ENCODE results near the gene RNF225. TPM values are rescaled to one million over a fixed set of nuclear protein-coding genes. Genes with fewer than 3 reads are reported as not detected.

RNF225 gene
- total and polyA plus RNA-seq, 10 of the 15 experiments (the other 5 are each of a cell fraction or from before 2014, with no cell fraction given): 0.27 to 0.28 TPM; not detected in 8

- no peak for TF ChIP-seq RAD21 (IDR thresholded peaks at IDR 0.05; ENCODE audit: insufficient read depth, low read depth, low read length)
- TF ChIP-seq EGR1 (IDR thresholded peaks at IDR 0.05; ENCODE audit: borderline replicate concordance in 1 of 2, low read depth in 2 of 2, low read length in 2 of 2): no peak
- TF ChIP-seq RUNX3 (IDR thresholded peaks at IDR 0.05; ENCODE audit: low read length): peak; percentile 67
- TF ChIP-seq HCFC1 (IDR thresholded peaks at IDR 0.05; ENCODE audit: low read length): peak; percentile 86
- no peak for TF ChIP-seq SMC3 (IDR thresholded peaks at IDR 0.05; ENCODE audit: borderline replicate concordance, low read length)
- no peak for TF ChIP-seq RFX5 (IDR thresholded peaks at IDR 0.05; ENCODE audit: low read depth, low read length)
- no peak for TF ChIP-seq CTCF (IDR thresholded peaks at IDR 0.05 in 2 of 3, conservative IDR thresholded peaks at IDR 0.05 in 1 of 3; ENCODE audit: control insufficient read depth in 2 of 3, extremely low read depth in 1 of 3, insufficient read depth in 1 of 3, low read depth in 3 of 3, low read length in 3 of 3)
- no peak for TF ChIP-seq TBL1XR1 (IDR thresholded peaks at IDR 0.05; ENCODE audit: low read depth, low read length)
- peak; percentile 91 for TF ChIP-seq GABPA (IDR thresholded peaks at IDR 0.05; ENCODE audit: low read depth)
- TF ChIP-seq ZNF622 (IDR thresholded peaks at IDR 0.05): no peak
- TF ChIP-seq MYC (IDR thresholded peaks at IDR 0.05; ENCODE audit: insufficient read depth, insufficient read length, insufficient replicate concordance, low read length, severe bottlenecking): no peak
- no peak for TF ChIP-seq NR2C2 (IDR thresholded peaks at IDR 0.05; ENCODE audit: borderline replicate concordance, control insufficient read depth, insufficient read length, low read depth)
- no peak for TF ChIP-seq BCLAF1 (IDR thresholded peaks at IDR 0.05)
- TF ChIP-seq ZZZ3 (IDR thresholded peaks at IDR 0.05; ENCODE audit: control insufficient read depth, insufficient read length, low read depth): no peak
- no peak for TF ChIP-seq PAX5 (IDR thresholded peaks at IDR 0.05; ENCODE audit: borderline replicate concordance, low read depth, low read length)
- TF ChIP-seq ZNF217 (IDR thresholded peaks at IDR 0.05): no peak
- TF ChIP-seq MYB (IDR thresholded peaks at IDR 0.05; ENCODE audit: borderline replicate concordance, low read depth, low read length): no peak
- peak; percentile 85 for TF ChIP-seq POLR2A (IDR thresholded peaks at IDR 0.05; ENCODE audit: low read depth, low read length)
- TF ChIP-seq KDM1A (IDR thresholded peaks at IDR 0.05; ENCODE audit: borderline replicate concordance): no peak
- no peak for TF ChIP-seq CBX3 (IDR thresholded peaks at IDR 0.05; ENCODE audit: borderline replicate concordance, low read depth)
- peak; percentile 57 for TF ChIP-seq SP1 (IDR thresholded peaks at IDR 0.05; ENCODE audit: low read depth, low read length)
- TF ChIP-seq IKZF2 (IDR thresholded peaks at IDR 0.05): no peak
- no peak for TF ChIP-seq MTA3 (IDR thresholded peaks at IDR 0.05; ENCODE audit: borderline replicate concordance, low read length)
- no peak for TF ChIP-seq MEF2A (IDR thresholded peaks at IDR 0.05; ENCODE audit: insufficient read depth, low read depth, low read length)
- no peak; the same call in 2 of the 3 replicates for TF ChIP-seq POU2F2 (IDR thresholded peaks at IDR 0.05; ENCODE audit: borderline replicate concordance, low read depth, low read length)
- TF ChIP-seq JUND (IDR thresholded peaks at IDR 0.05; ENCODE audit: low read depth, low read length): no peak
- TF ChIP-seq BRCA1 (IDR thresholded peaks at IDR 0.05; ENCODE audit: low read depth, low read length): no peak
- TF ChIP-seq LARP7 (IDR thresholded peaks at IDR 0.05): 0 out of 2 replicates have a peak, but pooled peaks have one; percentile 33
Measured at GRCh38 chr19:58439576-58440554, 44.4 kb downstream of the RNF225 start, which contains the start of gene ZNF132 (continued).
